Measurements from ENCODE around the gene CASP8AP2. TPM values are rescaled to one million over a fixed set of nuclear protein-coding genes. Genes with fewer than 3 reads are reported as not detected.
"Not testable (repeated sequence)": the region's sequence is repeated elsewhere in the genome, so short reads cannot be mapped to it uniquely, and the experiment has no call there.

The CASP8AP2 gene
- 13.1 TPM for polyA plus RNA-seq
- long read RNA-seq, donor 1, partial matches to known transcripts: 5 of 5 reads
- long read RNA-seq, donor 1, other reads (novel, unspliced or antisense): 0 of 5 reads
- long read RNA-seq, donor 2: 0 reads
- long read RNA-seq, donor 3, partial matches to known transcripts: 17 of 18 reads
- long read RNA-seq, donor 3, other reads (novel, unspliced or antisense): 0 of 18 reads
- long read RNA-seq, donor 4: 0 reads
- long read RNA-seq, donor 5, partial matches to known transcripts: 5 of 8 reads
- long read RNA-seq, donor 5, other reads (novel, unspliced or antisense): 0 of 8 reads
- long read RNA-seq, donor 6, partial matches to known transcripts: 0 of 3 reads
- long read RNA-seq, donor 6, other reads (novel, unspliced or antisense): 0 of 3 reads
- long read RNA-seq, donor 7, partial matches to known transcripts: 7 of 9 reads
- long read RNA-seq, donor 7, other reads (novel, unspliced or antisense): 0 of 9 reads
- long read RNA-seq, donor 8, transcript CASP8AP2-206 (7 exons, 1,153 nt): major isoform, 5 of 7 reads
- long read RNA-seq, donor 8, partial matches to known transcripts: 0 of 7 reads
- long read RNA-seq, donor 8, other reads (novel, unspliced or antisense): 0 of 7 reads
- long read RNA-seq, donor 9, partial matches to known transcripts: 0 of 1 reads
- long read RNA-seq, donor 9, other reads (novel, unspliced or antisense): 0 of 1 reads
- long read RNA-seq, donor 10, partial matches to known transcripts: 0 of 2 reads
- long read RNA-seq, donor 10, other reads (novel, unspliced or antisense): 0 of 2 reads
- long read RNA-seq, donor 11, partial matches to known transcripts: 10 of 11 reads
- long read RNA-seq, donor 11, other reads (novel, unspliced or antisense): 0 of 11 reads

GRCh38 chr6:89829472-89830169, at the start of gene CASP8AP2:
CASP8AP2 (plus strand) TSS chr6:89829880.
- peak within 1 kb of the TSS; percentile 84 for H3K27ac ChIP-seq (ENCODE audit: low read length)
- H3K27me3 ChIP-seq (ENCODE audit: control insufficient read depth, insufficient read depth, low read length): no peaks in the 10 kb centered on the region
- no peaks in the 10 kb centered on the region for H3K9me3 ChIP-seq (ENCODE audit: control insufficient read depth, low read depth, low read length)
- peak within 1 kb of the TSS; percentile 82 for H3K4me3 ChIP-seq (ENCODE audit: low read length)
- H3K36me3 ChIP-seq (ENCODE audit: control insufficient read depth, insufficient read depth, low read length): peaks cover 7% of the 10 kb centered on the region
- no peaks in the 10 kb centered on the region for H3K4me1 ChIP-seq (ENCODE audit: control insufficient read depth, insufficient read depth, low read length)
- DNase-seq: peak; percentile 99
- no CpG with 5 or more reads among the region's 41 CpGs for WGBS (ENCODE audit: insufficient coverage, low lambda C conversion rate)

DNA sequence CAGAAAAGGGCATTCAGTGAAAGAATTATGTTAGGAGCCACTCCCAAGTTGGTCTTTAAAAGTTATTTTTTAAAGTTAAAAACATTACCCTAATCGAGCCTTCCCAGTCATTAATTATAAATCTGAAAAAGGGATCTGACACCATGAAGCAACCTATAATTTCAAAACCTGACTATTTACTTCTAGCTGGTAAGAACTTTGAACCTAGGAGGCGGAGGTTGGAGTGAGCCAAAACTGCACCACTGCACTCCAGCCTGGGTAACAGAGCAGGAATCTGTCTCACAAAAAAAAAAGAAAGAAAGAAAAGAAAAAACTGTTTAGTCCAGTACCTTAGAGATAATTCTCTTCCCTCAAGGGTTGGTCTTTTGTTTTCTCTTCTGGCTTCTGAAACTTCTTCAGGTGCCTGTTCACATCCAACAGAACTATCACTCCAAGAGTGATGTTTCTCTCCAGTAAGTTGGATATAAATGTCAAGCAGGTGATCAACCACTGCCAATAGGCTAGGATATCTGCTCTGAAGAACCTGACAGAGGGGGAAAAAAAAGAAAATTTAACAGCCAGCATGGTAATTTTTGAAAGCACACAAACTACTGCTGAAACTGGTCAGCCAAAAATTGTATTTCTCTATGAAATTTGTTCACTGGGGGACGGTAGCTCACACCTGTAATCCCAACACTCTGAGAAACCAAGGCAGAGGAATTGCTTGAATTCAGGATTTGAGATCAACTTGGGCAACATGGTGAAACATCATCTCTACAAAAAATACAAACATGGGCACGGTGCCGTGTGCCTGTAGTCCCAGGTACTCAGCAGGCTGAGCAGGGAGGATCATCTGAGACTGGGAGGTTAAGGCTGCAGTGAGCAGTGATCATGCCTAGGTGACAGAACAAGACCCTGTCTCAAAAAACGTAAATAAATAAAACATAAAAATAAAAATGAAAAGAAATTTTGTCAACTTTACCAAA, 48.3 kb upstream of the CASP8AP2 start:
- 93% methylated on average over 2 of the region's 6 CpGs for WGBS (ENCODE audit: insufficient coverage, low lambda C conversion rate)
- H3K27me3 ChIP-seq (ENCODE audit: control insufficient read depth, insufficient read depth, low read length): no peaks in the 10 kb centered on the region
- no peak overlapping the region for H3K4me3 ChIP-seq (ENCODE audit: low read length)
- no peak overlapping the region for H3K27ac ChIP-seq (ENCODE audit: low read length)
- H3K9me3 ChIP-seq (ENCODE audit: control insufficient read depth, low read depth, low read length): peaks cover 16% of the 10 kb centered on the region
- no peak for DNase-seq
- H3K36me3 ChIP-seq (ENCODE audit: control insufficient read depth, insufficient read depth, low read length): peaks cover 42% of the 10 kb centered on the region
- H3K4me1 ChIP-seq (ENCODE audit: control insufficient read depth, insufficient read depth, low read length): no peaks in the 10 kb centered on the region

GRCh38 chr6:89782222-89782621, 47.5 kb upstream of the CASP8AP2 start:
- Histone ChIP-seq H3K9me3 (ENCODE audit: control insufficient read depth, low read depth, low read length) (peaks cover 16% of the 10 kb centered on the region), H3K27ac (ENCODE audit: low read length) (no peak overlapping the region), H3K4me1 (ENCODE audit: control insufficient read depth, insufficient read depth, low read length) (peaks cover 2% of the 10 kb centered on the region), H3K36me3 (ENCODE audit: control insufficient read depth, insufficient read depth, low read length) (peaks cover 41% of the 10 kb centered on the region), H3K27me3 (ENCODE audit: control insufficient read depth, insufficient read depth, low read length) (no peaks in the 10 kb centered on the region), H3K4me3 (ENCODE audit: low read length) (no peak overlapping the region)
- WGBS (ENCODE audit: insufficient coverage, low lambda C conversion rate): no CpG with 5 or more reads among the region's 1 CpG
- DNase-seq: no peak

DNA sequence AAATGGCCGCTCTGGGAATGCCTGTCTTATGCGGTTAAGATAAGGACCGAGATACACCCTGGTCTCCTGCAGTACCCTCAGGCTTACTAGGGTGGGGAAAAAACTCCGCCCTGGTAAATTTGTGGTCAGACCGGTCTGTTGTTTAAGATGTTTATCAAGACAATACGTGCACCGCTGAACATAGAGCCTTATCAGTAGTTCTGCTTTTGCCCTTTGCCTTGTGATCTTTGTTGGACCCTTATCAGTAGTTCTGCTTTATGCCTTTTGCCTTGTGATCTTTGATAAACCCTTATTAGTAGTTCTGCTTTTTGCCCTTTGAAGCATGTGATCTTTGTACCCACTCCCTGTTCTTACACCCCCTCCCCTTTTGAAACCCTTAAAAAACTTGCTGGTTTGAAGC, 46.4 kb upstream of the CASP8AP2 start:
- H3K27me3 ChIP-seq (ENCODE audit: control insufficient read depth, insufficient read depth, low read length); H3K4me3 ChIP-seq (ENCODE audit: low read length); H3K27ac ChIP-seq (ENCODE audit: low read length): not testable (repeated sequence)
- WGBS (ENCODE audit: insufficient coverage, low lambda C conversion rate): no CpG with 5 or more reads among the region's 7 CpGs
- Histone ChIP-seq H3K36me3 (ENCODE audit: control insufficient read depth, insufficient read depth, low read length) (peaks cover 41% of the 10 kb centered on the region), H3K9me3 (ENCODE audit: control insufficient read depth, low read depth, low read length) (peaks cover 16% of the 10 kb centered on the region), H3K4me1 (ENCODE audit: control insufficient read depth, insufficient read depth, low read length) (peaks cover 10% of the 10 kb centered on the region)
- DNase-seq: peak in 1 of 2 donors; percentile 31

DNA sequence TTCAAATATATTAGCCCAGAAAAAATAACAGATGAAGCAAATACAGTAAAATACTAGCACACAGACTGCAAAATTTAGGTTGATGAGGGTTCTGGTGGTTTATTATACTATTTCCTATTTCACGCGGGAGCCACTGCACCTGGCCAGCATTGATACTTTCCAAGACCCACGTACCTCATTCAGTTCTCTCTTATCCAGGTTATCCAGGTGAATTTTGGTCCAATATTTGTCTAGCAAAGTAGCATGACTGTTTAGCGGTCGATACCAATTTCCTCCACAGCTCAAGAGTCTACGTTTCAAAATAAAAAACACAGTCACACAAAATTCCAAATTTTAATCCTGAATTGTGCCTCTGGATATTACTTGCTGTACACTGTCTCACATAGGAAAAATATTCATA, 44.8 kb upstream of the CASP8AP2 start:
- WGBS (ENCODE audit: insufficient coverage, low lambda C conversion rate): 100% methylated on average over 3 of the region's 6 CpGs
- peaks cover 48% of the 10 kb centered on the region for H3K36me3 ChIP-seq (ENCODE audit: control insufficient read depth, insufficient read depth, low read length)
- no peaks in the 10 kb centered on the region for H3K27me3 ChIP-seq (ENCODE audit: control insufficient read depth, insufficient read depth, low read length)
- peaks cover 16% of the 10 kb centered on the region for H3K9me3 ChIP-seq (ENCODE audit: control insufficient read depth, low read depth, low read length)
- H3K4me3 ChIP-seq (ENCODE audit: low read length): no peak overlapping the region
- DNase-seq: no peak
- peaks cover 14% of the 10 kb centered on the region for H3K4me1 ChIP-seq (ENCODE audit: control insufficient read depth, insufficient read depth, low read length)
- H3K27ac ChIP-seq (ENCODE audit: low read length): no peak overlapping the region

DNA sequence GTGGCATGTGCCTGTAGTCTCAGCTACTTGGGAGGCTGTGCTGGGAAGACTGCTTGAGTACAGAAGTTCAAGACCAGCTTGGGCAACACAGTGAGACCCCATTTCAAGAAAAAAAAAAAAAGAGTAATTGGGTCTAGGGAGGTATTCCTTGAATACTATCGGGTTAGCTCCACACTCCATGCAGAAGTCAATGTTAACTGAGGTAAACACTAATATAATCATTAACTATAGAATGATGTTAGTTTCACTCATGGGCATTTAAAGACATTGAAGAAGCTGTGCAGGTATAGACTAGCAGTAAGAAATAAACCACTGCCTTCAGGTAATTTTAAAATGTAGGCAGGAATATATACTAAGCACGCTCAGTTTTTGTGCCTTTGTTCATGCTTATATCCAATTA, 42.7 kb upstream of the CASP8AP2 start:
- DNase-seq: no peak
- Histone ChIP-seq H3K27me3 (ENCODE audit: control insufficient read depth, insufficient read depth, low read length) (no peaks in the 10 kb centered on the region), H3K4me1 (ENCODE audit: control insufficient read depth, insufficient read depth, low read length) (peaks cover 14% of the 10 kb centered on the region), H3K4me3 (ENCODE audit: low read length) (no peak overlapping the region), H3K27ac (ENCODE audit: low read length) (no peak overlapping the region), H3K9me3 (ENCODE audit: control insufficient read depth, low read depth, low read length) (peaks cover 13% of the 10 kb centered on the region), H3K36me3 (ENCODE audit: control insufficient read depth, insufficient read depth, low read length) (peaks cover 44% of the 10 kb centered on the region)
- WGBS (ENCODE audit: insufficient coverage, low lambda C conversion rate): no CpG with 5 or more reads among the region's 2 CpGs

DNA sequence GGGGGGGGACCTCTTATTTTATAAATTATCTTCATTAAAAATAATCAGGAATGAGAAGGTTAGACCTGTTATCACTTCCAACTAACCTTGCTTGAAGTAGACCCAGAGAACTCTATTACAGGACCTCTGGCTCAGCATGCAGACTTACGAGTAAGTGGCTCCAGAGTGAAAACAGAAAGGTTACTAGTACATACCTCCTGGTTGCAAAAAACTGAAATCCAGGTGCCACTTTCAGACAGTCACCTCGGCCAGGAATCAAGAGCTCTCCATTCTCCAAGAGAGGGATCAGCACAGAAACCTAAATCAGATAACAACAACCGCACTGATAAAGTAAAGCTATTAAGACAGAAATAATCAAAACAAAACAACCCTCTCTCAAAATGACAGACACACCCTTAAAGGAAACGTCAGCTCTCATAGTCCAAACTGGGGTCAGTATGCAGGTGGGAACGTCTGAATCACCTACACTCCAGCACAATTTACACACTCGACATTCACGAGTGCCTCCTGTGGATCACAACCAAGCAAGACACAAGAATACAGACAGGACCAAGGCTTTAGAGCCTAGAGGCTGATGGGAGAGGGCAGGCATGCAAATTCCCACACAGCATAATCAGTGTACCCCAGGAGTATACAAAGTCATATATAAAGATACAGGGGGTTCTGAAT, 41.9 kb upstream of the CASP8AP2 start:
- peaks cover 46% of the 10 kb centered on the region for H3K36me3 ChIP-seq (ENCODE audit: control insufficient read depth, insufficient read depth, low read length)
- 0% methylated on average over 1 of the region's 7 CpGs for WGBS (ENCODE audit: insufficient coverage, low lambda C conversion rate)
- DNase-seq: peak; percentile 26 to 68

GRCh38 chr6:89789980-89790379, 39.7 kb upstream of the CASP8AP2 start:
- no peak for DNase-seq
- Histone ChIP-seq H3K4me3 (ENCODE audit: low read length) (no peak overlapping the region), H3K36me3 (ENCODE audit: control insufficient read depth, insufficient read depth, low read length) (peaks cover 50% of the 10 kb centered on the region), H3K4me1 (ENCODE audit: control insufficient read depth, insufficient read depth, low read length) (peaks cover 14% of the 10 kb centered on the region), H3K9me3 (ENCODE audit: control insufficient read depth, low read depth, low read length) (no peaks in the 10 kb centered on the region), H3K27ac (ENCODE audit: low read length) (no peak overlapping the region), H3K27me3 (ENCODE audit: control insufficient read depth, insufficient read depth, low read length) (no peaks in the 10 kb centered on the region)
- no CpG with 5 or more reads among the region's 1 CpG for WGBS (ENCODE audit: insufficient coverage, low lambda C conversion rate)

More for the DNA sequence above, 41.9 kb upstream of the CASP8AP2 start:
- Histone ChIP-seq H3K4me1 (ENCODE audit: control insufficient read depth, insufficient read depth, low read length) (peaks cover 14% of the 10 kb centered on the region), H3K27ac (ENCODE audit: low read length) (no peak overlapping the region), H3K4me3 (ENCODE audit: low read length) (no peak overlapping the region), H3K27me3 (ENCODE audit: control insufficient read depth, insufficient read depth, low read length) (no peaks in the 10 kb centered on the region), H3K9me3 (ENCODE audit: control insufficient read depth, low read depth, low read length) (peaks cover 8% of the 10 kb centered on the region)

- Histone ChIP-seq H3K4me1 (ENCODE audit: control insufficient read depth, insufficient read depth, low read length) (peaks cover 14% of the 10 kb centered on the region), H3K27ac (ENCODE audit: low read length) (no peak overlapping the region), H3K9me3 (ENCODE audit: control insufficient read depth, low read depth, low read length) (no peaks in the 10 kb centered on the region), H3K27me3 (ENCODE audit: control insufficient read depth, insufficient read depth, low read length) (no peaks in the 10 kb centered on the region), H3K36me3 (ENCODE audit: control insufficient read depth, insufficient read depth, low read length) (peaks cover 51% of the 10 kb centered on the region), H3K4me3 (ENCODE audit: low read length) (no peak overlapping the region)
- WGBS (ENCODE audit: insufficient coverage, low lambda C conversion rate): no CpG with 5 or more reads among the region's 2 CpGs
- no peak for DNase-seq
These were observed 39.3 kb upstream of the CASP8AP2 start for GRCh38 chr6:89790403-89790802.
